ENCODE results near the gene CENPM. TPM values are rescaled to one million over a fixed set of nuclear protein-coding genes. Genes with fewer than 3 reads are reported as not detected.

The CENPM gene
- total and polyA plus RNA-seq, 8 donors, result 0.14 to 1.7 (median 0.62) TPM

DNA sequence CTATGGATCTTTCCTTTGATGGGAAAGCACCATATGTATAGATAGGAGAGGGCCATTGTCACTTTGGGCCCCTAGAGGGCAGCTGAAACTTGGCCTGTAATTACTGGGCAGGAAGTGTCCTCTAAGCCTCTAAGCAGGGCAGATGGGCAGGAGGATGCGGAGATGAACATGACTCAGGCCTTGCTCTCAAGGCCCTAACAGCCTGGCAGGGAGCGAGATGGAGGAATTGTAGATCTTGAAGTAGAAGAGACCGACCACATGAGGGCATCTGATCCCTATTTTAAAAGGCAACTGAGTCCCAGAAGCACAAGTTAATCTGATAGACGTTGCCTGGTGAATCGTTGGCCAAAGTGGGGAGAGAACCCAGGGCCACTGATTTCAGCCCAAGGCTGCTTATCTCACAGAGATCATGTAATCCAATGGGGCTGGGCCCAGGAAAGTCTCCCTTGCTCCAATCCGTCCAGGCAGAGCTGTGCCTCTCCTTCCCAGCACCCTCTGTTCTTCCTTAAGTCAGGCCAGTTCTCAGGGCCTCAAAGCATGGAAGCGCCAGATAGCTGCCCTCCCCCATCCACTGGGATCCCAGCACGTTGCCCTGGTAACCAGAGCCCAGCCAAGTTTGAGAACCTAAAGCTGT is 19.8 kb upstream of the CENPM start:
- TF ChIP-seq, protein P1, sequence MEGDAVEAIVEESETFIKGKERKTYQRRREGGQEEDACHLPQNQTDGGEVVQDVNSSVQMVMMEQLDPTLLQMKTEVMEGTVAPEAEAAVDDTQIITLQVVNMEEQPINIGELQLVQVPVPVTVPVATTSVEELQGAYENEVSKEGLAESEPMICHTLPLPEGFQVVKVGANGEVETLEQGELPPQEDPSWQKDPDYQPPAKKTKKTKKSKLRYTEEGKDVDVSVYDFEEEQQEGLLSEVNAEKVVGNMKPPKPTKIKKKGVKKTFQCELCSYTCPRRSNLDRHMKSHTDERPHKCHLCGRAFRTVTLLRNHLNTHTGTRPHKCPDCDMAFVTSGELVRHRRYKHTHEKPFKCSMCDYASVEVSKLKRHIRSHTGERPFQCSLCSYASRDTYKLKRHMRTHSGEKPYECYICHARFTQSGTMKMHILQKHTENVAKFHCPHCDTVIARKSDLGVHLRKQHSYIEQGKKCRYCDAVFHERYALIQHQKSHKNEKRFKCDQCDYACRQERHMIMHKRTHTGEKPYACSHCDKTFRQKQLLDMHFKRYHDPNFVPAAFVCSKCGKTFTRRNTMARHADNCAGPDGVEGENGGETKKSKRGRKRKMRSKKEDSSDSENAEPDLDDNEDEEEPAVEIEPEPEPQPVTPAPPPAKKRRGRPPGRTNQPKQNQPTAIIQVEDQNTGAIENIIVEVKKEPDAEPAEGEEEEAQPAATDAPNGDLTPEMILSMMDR (IDR thresholded peaks at IDR 0.05), result peak in 1 of 4 donors; percentile 15
- intact Hi-C loops (cut with DNase I), result loop anchor here in 1 of 3 donors (10.0 kb wide), 1 partner anchor 468 kb away; the partner anchor contains the start of gene NFAM1
- Histone ChIP-seq H3K9me3 (no peaks in the 10 kb centered on the region), H3K4me3 (no peak overlapping the region), H3K4me1 (no peaks in the 10 kb centered on the region), H3K27me3 (no peaks in the 10 kb centered on the region), H3K36me3 (no peaks in the 10 kb centered on the region), H3K27ac (no peak overlapping the region)
- WGBS, 2 donors, result 52 to 57% methylated on average over 8 of the region's 8 CpGs
- FAIRE-seq, result no peak
- peak in 3 of 4 donors; percentile 70 to 84 (median 75) for ATAC-seq
- DNase-seq, result no peak

DNA sequence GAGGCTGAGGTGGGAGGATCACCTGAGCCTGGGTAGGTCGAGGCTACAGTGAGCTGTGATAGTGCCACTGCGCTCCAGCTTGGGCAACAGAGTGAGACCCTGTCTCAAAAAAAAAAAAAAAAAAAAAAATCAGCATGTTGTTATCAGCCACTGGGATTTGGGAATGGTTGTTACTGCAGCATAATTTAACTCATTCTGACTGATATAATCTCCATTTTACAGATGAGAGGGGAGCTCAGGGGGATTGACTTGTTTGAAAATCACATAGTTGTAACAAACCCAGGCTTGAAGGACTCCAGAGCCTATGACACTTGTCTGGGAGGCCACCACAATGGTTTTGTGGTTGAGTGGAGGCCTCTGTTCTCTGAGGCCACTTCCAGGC is 19.3 kb upstream of the CENPM start:
- 96 to 99% methylated on average over 2 of the region's 2 CpGs for WGBS, 2 donors
- no peak for ATAC-seq
- TF ChIP-seq, protein P1 (IDR thresholded peaks at IDR 0.05), result no peak
- Histone ChIP-seq H3K4me1 (no peaks in the 10 kb centered on the region), H3K36me3 (no peaks in the 10 kb centered on the region), H3K27ac (no peak overlapping the region), H3K27me3 (no peaks in the 10 kb centered on the region), H3K9me3 (no peaks in the 10 kb centered on the region), H3K4me3 (no peak overlapping the region)
- no peak for FAIRE-seq
- intact Hi-C loops (cut with DNase I), result loop anchor here in 1 of 3 donors (10.0 kb wide), 1 partner anchor 469 kb away; the partner anchor contains the start of gene NFAM1
- no peak for DNase-seq

- intact Hi-C loops (cut with DNase I), result loop anchor here in 1 of 3 donors (10.0 kb wide), 1 partner anchor 471 kb away; the partner anchor contains the start of gene NFAM1
- no peak overlapping the region for H3K4me3 ChIP-seq
- H3K36me3 ChIP-seq, result no peaks in the 10 kb centered on the region
- TF ChIP-seq, protein P1 (IDR thresholded peaks at IDR 0.05), result no peak
- ATAC-seq (no peak), FAIRE-seq (no peak), DNase-seq (no peak)
- no peak overlapping the region for H3K27ac ChIP-seq
- no peaks in the 10 kb centered on the region for H3K9me3 ChIP-seq
- WGBS, 2 donors, result 79 to 93% methylated on average over 5 of the region's 5 CpGs
- no peaks in the 10 kb centered on the region for H3K27me3 ChIP-seq
- no peaks in the 10 kb centered on the region for H3K4me1 ChIP-seq
Observed at GRCh38 chr22:41964112-41964491, 17.1 kb upstream of the CENPM start.

GRCh38 chr22:41963453-41964111 is 16.6 kb upstream of the CENPM start:
- H3K4me3 ChIP-seq, result no peak overlapping the region
- no peaks in the 10 kb centered on the region for H3K36me3 ChIP-seq
- FAIRE-seq (no peak), ATAC-seq (no peak), DNase-seq (no peak)
- TF ChIP-seq, protein P1 (IDR thresholded peaks at IDR 0.05), result no peak
- no peaks in the 10 kb centered on the region for H3K9me3 ChIP-seq
- intact Hi-C loops (cut with DNase I), result loop anchor here in 1 of 3 donors (10.0 kb wide), 1 partner anchor 471 kb away; the partner anchor contains the start of gene NFAM1
- no peak overlapping the region for H3K27ac ChIP-seq
- 72 to 76% methylated on average over 9 of the region's 9 CpGs for WGBS, 2 donors
- no peaks in the 10 kb centered on the region for H3K4me1 ChIP-seq
- no peaks in the 10 kb centered on the region for H3K27me3 ChIP-seq
